Thoracic aorta (tissue), 2 donors: ENCODE measurements around the gene PXDN. TPM values are rescaled to one million over a fixed set of nuclear protein-coding genes. Genes with fewer than 3 reads are reported as not detected.
A peak's percentile ranks its signal among the peaks of the same experiment; 100 is the strongest.

Source experiments
- ATAC-seq: fragments of 150-250 bp; one replicate; pipeline ENCODE4 v1.8.0; 2017; ENCODE audit warnings: low read depth; ENCODE audit not compliant: insufficient number of reproducible peaks, low FRiP score
- DNase-seq: peaks from one replicate; pipeline ENCODE4 v3.0.0-alpha.2; 2020; ENCODE audit warnings: low spot score
- H3K27ac ChIP-seq, 2 donors: fragments of 200-600 bp; sonication (generic); 1 replicate in 1 of 2; 2 replicates in 1 of 2; pipeline ENCODE4 v1.5.1; 2016; ENCODE audit warnings: mild to moderate bottlenecking in 2 of 2, moderate library complexity in 2 of 2
- H3K27me3 ChIP-seq: fragments of 200-600 bp; sonication (generic); replicated peaks from 2 replicates; pipeline ENCODE4 v1.6.0; 2016; ENCODE audit warnings: mild to moderate bottlenecking; ENCODE audit not compliant: insufficient read depth
- H3K36me3 ChIP-seq: fragments of 200-600 bp; sonication (generic); one replicate; pipeline ENCODE4 v1.5.1; 2016
- H3K4me1 ChIP-seq, 2 donors: fragments of 200-600 bp; sonication (generic); 1 replicate in 1 of 2; 2 replicates in 1 of 2; pipeline versions ENCODE4 v1.5.1 to v1.6.0; 2016; ENCODE audit warnings: low read depth in 2 of 2, mild to moderate bottlenecking in 1 of 2; ENCODE audit not compliant: control insufficient read depth in 1 of 2
- H3K4me3 ChIP-seq: fragments of 200-600 bp; sonication (generic); 2 replicates; pipeline ENCODE4 v1.5.1; 2016; ENCODE audit warnings: mild to moderate bottlenecking
- H3K9me3 ChIP-seq: fragments of 200-600 bp; sonication (generic); 2 replicates; pipeline ENCODE4 v1.5.1; 2016
- total RNA-seq, 2 donors: library from RNA; depleted of rRNA; stranded (reverse); fragments of >200 nt; gene quantifications; one replicate each; pipeline versions ENCODE4 v1.1.0 to v1.2.3, GENCODE V29; 2016
- TF ChIP-seq, protein P1 (sequence below): fragments of 200-600 bp; sonication (generic); IDR thresholded peaks from one replicate; pipeline ENCODE4 v1.5.1; 2019; ENCODE audit warnings: antibody characterized with exemption

Gene PXDN
- total RNA-seq, 2 donors from 2014 or later, result 97.5 to 114 TPM

DNA sequence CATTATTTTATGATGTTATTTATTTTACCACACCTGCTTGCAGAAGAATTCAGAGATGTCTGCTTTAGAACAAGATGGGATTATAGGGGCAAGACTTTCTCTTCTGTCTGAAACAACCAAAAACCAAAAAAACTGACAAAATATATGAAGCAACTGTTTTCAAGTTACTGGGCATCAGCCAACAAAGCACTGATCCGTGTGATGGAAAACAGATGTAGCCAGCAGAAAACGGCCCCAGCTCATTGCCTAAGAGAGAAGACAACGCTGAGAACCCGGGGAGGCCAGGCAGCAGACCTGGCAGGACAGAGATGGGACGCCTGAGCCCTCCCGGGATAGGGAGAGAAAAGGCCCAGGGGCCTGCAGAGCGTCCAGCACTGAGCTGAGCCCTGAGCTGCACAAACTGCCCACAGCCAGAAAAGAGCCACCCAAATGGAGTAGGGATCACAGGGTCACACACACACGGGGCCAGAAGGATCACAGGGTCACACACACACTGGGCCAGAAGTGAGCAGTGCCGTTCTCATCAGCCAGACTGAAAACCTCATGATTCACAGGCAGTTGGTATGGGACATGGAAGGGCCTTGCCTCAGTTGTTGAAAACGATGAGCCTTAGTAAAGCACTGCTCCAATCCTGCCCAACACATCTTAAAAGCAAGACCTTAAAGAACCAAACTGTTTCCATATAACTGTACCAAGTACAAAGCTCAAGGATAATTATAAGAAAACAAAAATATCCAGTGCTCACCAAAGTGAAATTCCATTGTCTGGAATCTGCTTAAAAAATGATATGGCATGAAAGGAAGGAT lies 12.1 kb downstream of the PXDN start:
- H3K27me3 ChIP-seq, result no peaks in the 10 kb centered on the region
- H3K9me3 ChIP-seq, result peaks cover 3% of the 10 kb centered on the region
- H3K4me3 ChIP-seq, result peak overlapping the region; percentile 48
- peak overlapping the region; percentile 84 to 87 for H3K27ac ChIP-seq
- no peaks in the 10 kb centered on the region for H3K36me3 ChIP-seq
- peaks cover 27 to 65% of the 10 kb centered on the region in 2 donors for H3K4me1 ChIP-seq
- ATAC-seq (no peak), DNase-seq (no peak)
- TF ChIP-seq, protein P1, sequence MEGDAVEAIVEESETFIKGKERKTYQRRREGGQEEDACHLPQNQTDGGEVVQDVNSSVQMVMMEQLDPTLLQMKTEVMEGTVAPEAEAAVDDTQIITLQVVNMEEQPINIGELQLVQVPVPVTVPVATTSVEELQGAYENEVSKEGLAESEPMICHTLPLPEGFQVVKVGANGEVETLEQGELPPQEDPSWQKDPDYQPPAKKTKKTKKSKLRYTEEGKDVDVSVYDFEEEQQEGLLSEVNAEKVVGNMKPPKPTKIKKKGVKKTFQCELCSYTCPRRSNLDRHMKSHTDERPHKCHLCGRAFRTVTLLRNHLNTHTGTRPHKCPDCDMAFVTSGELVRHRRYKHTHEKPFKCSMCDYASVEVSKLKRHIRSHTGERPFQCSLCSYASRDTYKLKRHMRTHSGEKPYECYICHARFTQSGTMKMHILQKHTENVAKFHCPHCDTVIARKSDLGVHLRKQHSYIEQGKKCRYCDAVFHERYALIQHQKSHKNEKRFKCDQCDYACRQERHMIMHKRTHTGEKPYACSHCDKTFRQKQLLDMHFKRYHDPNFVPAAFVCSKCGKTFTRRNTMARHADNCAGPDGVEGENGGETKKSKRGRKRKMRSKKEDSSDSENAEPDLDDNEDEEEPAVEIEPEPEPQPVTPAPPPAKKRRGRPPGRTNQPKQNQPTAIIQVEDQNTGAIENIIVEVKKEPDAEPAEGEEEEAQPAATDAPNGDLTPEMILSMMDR, result no peak

DNA sequence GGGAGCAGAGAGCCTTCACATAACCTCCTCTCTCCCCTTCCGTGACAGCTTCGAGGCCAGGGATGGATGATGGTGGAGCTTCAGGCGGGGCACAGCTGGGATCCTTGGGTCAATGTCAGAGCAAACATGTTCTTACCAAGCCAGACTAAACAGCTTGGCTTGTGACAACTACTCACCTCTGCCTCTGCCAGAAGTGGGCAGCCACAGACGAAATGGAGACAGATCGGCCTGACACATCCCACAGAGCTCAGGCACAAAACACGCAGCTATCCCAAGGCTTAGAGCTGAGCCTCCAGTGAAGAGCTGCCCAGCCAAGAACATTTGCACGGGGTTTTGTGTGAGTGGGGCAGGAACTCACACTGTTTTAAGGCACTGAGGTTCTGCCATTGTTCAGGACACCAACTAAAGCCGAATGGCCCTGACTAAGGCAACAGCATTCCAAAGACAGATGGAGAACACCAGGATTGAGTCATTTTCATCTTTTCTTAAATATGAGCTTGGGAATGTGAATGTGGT lies 12.8 kb downstream of the PXDN start:
- no peak for ATAC-seq
- TF ChIP-seq, protein P1, result no peak
- no peaks in the 10 kb centered on the region for H3K27me3 ChIP-seq
- H3K36me3 ChIP-seq, result no peaks in the 10 kb centered on the region
- peak overlapping the region; percentile 48 for H3K4me3 ChIP-seq
- DNase-seq, result no peak
- H3K4me1 ChIP-seq, result peaks cover 27 to 63% of the 10 kb centered on the region in 2 donors
- peaks cover 3% of the 10 kb centered on the region for H3K9me3 ChIP-seq
- H3K27ac ChIP-seq, result peak overlapping the region; percentile 84 to 87

DNA sequence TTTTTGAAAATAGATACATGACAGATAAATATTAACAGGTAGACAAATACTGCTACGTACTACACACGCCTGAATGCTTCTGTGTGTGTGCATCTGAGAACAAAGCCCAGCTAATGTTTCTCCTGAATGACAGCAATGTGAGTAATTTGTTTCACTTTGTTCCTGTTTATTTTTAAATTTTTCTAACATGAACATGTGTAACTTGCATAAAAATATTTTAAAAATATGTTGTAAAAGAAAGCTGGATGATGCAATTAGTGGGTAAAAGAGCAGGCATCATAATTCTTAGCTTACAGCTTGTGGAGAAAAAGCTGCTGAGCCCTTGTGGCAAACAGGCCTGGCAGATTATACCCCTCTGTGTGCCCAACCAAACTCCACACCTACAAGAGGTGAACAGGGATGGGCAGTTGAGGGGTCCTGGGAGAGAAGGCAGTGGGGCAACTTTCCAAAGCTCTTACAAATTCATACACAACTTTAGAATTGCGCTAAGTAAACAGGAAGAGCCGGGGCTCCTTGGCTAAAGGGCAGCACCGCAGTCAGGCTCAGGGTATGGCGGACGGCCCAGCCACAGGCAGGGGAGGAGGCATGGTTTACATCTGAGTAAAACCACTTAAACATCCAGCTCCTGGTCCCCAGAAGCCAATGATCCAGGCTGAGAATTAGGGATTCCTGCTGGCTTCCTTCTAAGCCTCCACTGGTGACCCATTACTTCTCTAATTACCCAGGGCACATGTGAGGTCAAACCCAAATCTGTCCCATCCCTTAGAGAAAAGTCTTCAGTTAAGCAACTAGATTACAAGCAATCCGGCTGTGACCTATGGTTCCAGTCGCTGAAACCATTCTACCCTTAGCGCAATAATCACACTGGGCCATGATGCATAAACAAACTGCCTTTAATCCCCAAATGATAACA lies 14.0 kb downstream of the PXDN start:
- Histone ChIP-seq H3K4me1 (peaks cover 27 to 60% of the 10 kb centered on the region in 2 donors), H3K4me3 (peak overlapping the region; percentile 48)
- no peak for DNase-seq

DNA sequence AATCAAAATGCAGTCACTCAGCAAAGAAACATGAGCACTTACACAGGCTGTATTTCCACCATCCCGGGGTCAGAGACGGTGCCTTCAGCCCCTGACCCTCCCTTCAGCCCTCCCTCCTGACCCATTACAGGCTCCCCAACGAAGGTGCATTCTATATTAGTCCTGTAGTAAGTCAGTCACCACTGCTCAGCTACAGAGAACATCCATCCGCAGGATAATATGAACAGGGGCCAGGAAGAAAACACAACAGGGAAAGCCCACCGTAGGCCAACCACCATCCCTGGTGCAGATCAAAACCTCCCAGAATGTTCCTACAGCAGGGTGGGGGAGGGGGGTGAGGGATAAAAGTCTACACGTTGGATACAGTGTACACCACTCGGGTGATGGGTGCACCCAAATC lies 15.1 kb downstream of the PXDN start:
- TF ChIP-seq, protein P1, result no peak
- Histone ChIP-seq H3K9me3 (no peaks in the 10 kb centered on the region), H3K4me3 (peak overlapping the region; percentile 23), H3K4me1 (peaks cover 27 to 60% of the 10 kb centered on the region in 2 donors), H3K27me3 (no peaks in the 10 kb centered on the region), H3K36me3 (no peaks in the 10 kb centered on the region), H3K27ac (peak overlapping the region; percentile 51 to 84)
- DNase-seq (no peak), ATAC-seq (no peak)

More for the DNA sequence above, 14.0 kb downstream of the PXDN start:
- Histone ChIP-seq H3K27ac (peak overlapping the region; percentile 84 to 87), H3K9me3 (peaks cover 2% of the 10 kb centered on the region), H3K27me3 (no peaks in the 10 kb centered on the region), H3K36me3 (no peaks in the 10 kb centered on the region)
- ATAC-seq, result peak; percentile 48
- TF ChIP-seq, protein P1, result no peak

DNA sequence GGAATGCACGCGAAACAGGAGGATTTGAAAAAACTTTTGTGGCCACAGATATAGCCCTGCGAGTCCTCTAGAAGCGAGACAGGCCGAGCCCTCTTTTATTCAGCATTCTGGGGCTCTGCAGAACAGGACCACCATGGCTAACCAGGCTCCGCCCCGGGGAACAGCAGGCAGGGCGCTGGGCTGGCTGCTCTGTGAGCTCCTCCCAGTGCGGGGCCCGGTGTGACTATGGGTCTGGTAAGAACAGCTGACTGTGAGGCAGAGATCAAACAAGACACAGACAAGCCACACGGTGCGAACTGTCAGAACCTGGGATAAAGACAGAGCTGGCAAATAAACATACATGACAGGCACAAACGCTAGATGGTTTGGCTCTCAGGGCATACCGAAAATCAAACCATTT lies 15.5 kb downstream of the PXDN start:
- H3K9me3 ChIP-seq, result no peaks in the 10 kb centered on the region
- TF ChIP-seq, protein P1, result no peak
- no peaks in the 10 kb centered on the region for H3K36me3 ChIP-seq
- no peak for DNase-seq
- ATAC-seq, result no peak
- H3K4me3 ChIP-seq, result peak overlapping the region; percentile 23
- H3K27me3 ChIP-seq, result no peaks in the 10 kb centered on the region
- peaks cover 27 to 60% of the 10 kb centered on the region in 2 donors for H3K4me1 ChIP-seq
- H3K27ac ChIP-seq, result peak overlapping the region in 1 of 2 donors; percentile 84
